ENCODE data around the gene MAPK6. TPM values are rescaled to one million over a fixed set of nuclear protein-coding genes. Genes with fewer than 3 reads are reported as not detected.
"Not testable (repeated sequence)": the region's sequence is repeated elsewhere in the genome, so short reads cannot be mapped to it uniquely, and the experiment has no call there.

Gene MAPK6
- total RNA-seq, 1 donor, result 74.9 TPM

GRCh38 chr15:52045795-52046298, 26.8 kb downstream of the MAPK6 start:
- DNase-seq (ENCODE audit: low read depth); H3K4me3 ChIP-seq (ENCODE audit: low read depth, low read length): not testable (repeated sequence)
- TF ChIP-seq CTCF (IDR thresholded peaks at IDR 0.05; ENCODE audit: insufficient read depth, low read length), result peak; percentile 25

- not testable (repeated sequence) for DNase-seq (ENCODE audit: low read depth); H3K4me3 ChIP-seq (ENCODE audit: low read depth, low read length)
Measured at GRCh38 chr15:52046552-52046951, 27.5 kb downstream of the MAPK6 start.

GRCh38 chr15:52050416-52050815, 31.4 kb downstream of the MAPK6 start:
- H3K4me3 ChIP-seq (ENCODE audit: low read depth, low read length), result no peak overlapping the region
- no peak for TF ChIP-seq CTCF (IDR thresholded peaks at IDR 0.05; ENCODE audit: insufficient read depth, low read length)
- DNase-seq (ENCODE audit: low read depth), result peak; percentile 33

- no peak overlapping the region for H3K4me3 ChIP-seq (ENCODE audit: low read depth, low read length)
- peak; percentile 67 for DNase-seq (ENCODE audit: low read depth)
- no peak for TF ChIP-seq CTCF (IDR thresholded peaks at IDR 0.05; ENCODE audit: insufficient read depth, low read length)
Measured at GRCh38 chr15:52052066-52052935, 33.3 kb downstream of the MAPK6 start.

- TF ChIP-seq CTCF (IDR thresholded peaks at IDR 0.05; ENCODE audit: insufficient read depth, low read length), result no peak
- DNase-seq (ENCODE audit: low read depth), result no peak
- no peak overlapping the region for H3K4me3 ChIP-seq (ENCODE audit: low read depth, low read length)
Measured at GRCh38 chr15:52054381-52054780, 35.4 kb downstream of the MAPK6 start.

GRCh38 chr15:52054858-52055257, 35.8 kb downstream of the MAPK6 start:
- DNase-seq (ENCODE audit: low read depth), result not testable (repeated sequence)

GRCh38 chr15:52056001-52056400, 37.0 kb downstream of the MAPK6 start:
- no peak for TF ChIP-seq CTCF (IDR thresholded peaks at IDR 0.05; ENCODE audit: insufficient read depth, low read length)
- H3K4me3 ChIP-seq (ENCODE audit: low read depth, low read length), result no peak overlapping the region
- no peak for DNase-seq (ENCODE audit: low read depth)

More at GRCh38 chr15:52054858-52055257, 35.8 kb downstream of the MAPK6 start:
- not testable (repeated sequence) for H3K4me3 ChIP-seq (ENCODE audit: low read depth, low read length)

GRCh38 chr15:52056496-52056895, 37.5 kb downstream of the MAPK6 start:
- H3K4me3 ChIP-seq (ENCODE audit: low read depth, low read length), result no peak overlapping the region
- no peak for DNase-seq (ENCODE audit: low read depth)
- no peak for TF ChIP-seq CTCF (IDR thresholded peaks at IDR 0.05; ENCODE audit: insufficient read depth, low read length)
